K562 (cell line): ENCODE results near the gene IGFL1. TPM values are rescaled to one million over a fixed set of nuclear protein-coding genes. Genes with fewer than 3 reads are reported as not detected.

Source experiments
- CGGBP1 ChIP-seq: fragments of 250-450 bp; sonication (Bioruptor Pico); IDR thresholded peaks from 2 replicates; pipeline ENCODE4 v1.9.0; 2021; ENCODE audit warnings: mild to moderate bottlenecking
- FOXM1 ChIP-seq, 2 experiments: fragments of 450-650 bp in 1 of 2; sonication (generic) in 1 of 2; formaldehyde crosslinking in 1 of 2; IDR thresholded peaks; 2 replicates each; pipeline versions ENCODE4 v1.6.1 to v1.9.0; 2017 to 2022; ENCODE audit warnings: low read depth in 2 of 2, mild to moderate bottlenecking in 2 of 2, missing genetic modification reagents in 1 of 2, moderate library complexity in 1 of 2
- GTF2B ChIP-seq: IDR thresholded peaks from 2 replicates; pipeline ENCODE4 v1.6.1; 2011; ENCODE audit not compliant: insufficient read length; ENCODE audit errors: extremely low read depth
- HNRNPL ChIP-seq: fragments of 200-400 bp; formaldehyde crosslinking; IDR thresholded peaks from 2 replicates; pipeline ENCODE4 v1.6.1; 2017; ENCODE audit warnings: low read depth, mild to moderate bottlenecking, low read length
- HSF4 ChIP-seq: fragments of 250-450 bp; sonication (Bioruptor Pico); IDR thresholded peaks from 2 replicates; pipeline ENCODE4 v2.1.2; 2022; ENCODE audit warnings: mild to moderate bottlenecking, moderate library complexity, borderline replicate concordance
- IRF9 ChIP-seq: fragments of 450-650 bp; IDR thresholded peaks from 2 replicates; pipeline ENCODE4 v1.6.1; 2016; ENCODE audit warnings: missing biosample characterization, missing genetic modification characterization
- JUNB ChIP-seq: fragments of 450-650 bp; formaldehyde crosslinking; conservative IDR thresholded peaks from 2 replicates; pipeline ENCODE4 v1.4.0; 2020; ENCODE audit warnings: mild to moderate bottlenecking
- KHSRP ChIP-seq: fragments of 450-650 bp; IDR thresholded peaks from 2 replicates; pipeline ENCODE4 v1.6.1; 2017
- MAFG ChIP-seq: fragments of 450-650 bp; conservative IDR thresholded peaks from 2 replicates; pipeline ENCODE4 v1.6.1; 2016; ENCODE audit warnings: missing genetic modification characterization, missing compliant biosample characterization
- MNT ChIP-seq, 2 experiments: fragments of 450-650 bp; conservative IDR thresholded peaks; 2 replicates each; pipeline ENCODE4 v1.6.1; 2017; ENCODE audit warnings: mild to moderate bottlenecking in 2 of 2, moderate library complexity in 2 of 2
- NR2C2 ChIP-seq, 2 experiments: fragments of 200-800 bp in 1 of 2; sonication (Bioruptor generic) in 1 of 2; sonication (generic) in 1 of 2; formaldehyde crosslinking in 1 of 2; IDR thresholded peaks; 2 replicates each; pipeline versions ENCODE4 v1.6.1 to v1.8.0; 2016 to 2022; ENCODE audit warnings: mild to moderate bottlenecking in 1 of 2, missing compliant biosample characterization in 1 of 2, missing genetic modification characterization in 1 of 2, missing genetic modification reagents in 1 of 2
- OTX1 ChIP-seq: fragments of 450-650 bp; formaldehyde crosslinking; IDR thresholded peaks from 2 replicates; pipeline ENCODE4 v1.4.0; 2022; ENCODE audit warnings: mild to moderate bottlenecking
- PML ChIP-seq: IDR thresholded peaks from 2 replicates; pipeline ENCODE4 v1.6.1; 2012; ENCODE audit warnings: low read length, inconsistent platforms
- POLR2AphosphoS2 ChIP-seq: IDR thresholded peaks from 2 replicates; pipeline ENCODE4 v1.6.1; 2012; ENCODE audit warnings: low read length, improper control_type of control experiment
- RB1 ChIP-seq: fragments of 450-650 bp; IDR thresholded peaks from 2 replicates; pipeline ENCODE4 v1.6.1; 2017; ENCODE audit warnings: low read depth, mild to moderate bottlenecking
- RNF219 ChIP-seq: fragments of 250-450 bp; sonication (Bioruptor Pico); IDR thresholded peaks from 2 replicates; pipeline ENCODE4 v1.5.0; 2022; ENCODE audit warnings: mild to moderate bottlenecking
- SOX6 ChIP-seq: fragments of 450-650 bp; IDR thresholded peaks from 2 replicates; pipeline ENCODE4 v1.6.1; 2014; ENCODE audit warnings: mild to moderate bottlenecking
- SRF ChIP-seq, 2 experiments: fragments of 250-450, 450-650 bp in 1 of 2; sonication (Bioruptor Pico) in 1 of 2; sonication (generic) in 1 of 2; formaldehyde crosslinking; IDR thresholded peaks; 2 replicates each; pipeline versions ENCODE4 v1.5.0 to v1.5.1; 2020 to 2022; ENCODE audit warnings: mild to moderate bottlenecking in 1 of 2, missing genetic modification reagents in 1 of 2
- TAL1 ChIP-seq: fragments of 450-650 bp; IDR thresholded peaks from 2 replicates; pipeline ENCODE4 v1.6.1; 2016; ENCODE audit warnings: mild to moderate bottlenecking
- TCFL5 ChIP-seq: fragments of 250-450 bp; sonication (Bioruptor Pico); conservative IDR thresholded peaks from 2 replicates; pipeline ENCODE4 v1.6.1; 2021; ENCODE audit warnings: mild to moderate bottlenecking, moderate library complexity, matching md5 sums
- XRCC3 ChIP-seq: fragments of 450-650 bp; IDR thresholded peaks from 2 replicates; pipeline ENCODE4 v1.6.1; 2017; ENCODE audit warnings: mild to moderate bottlenecking, moderate library complexity
- ZBTB17 ChIP-seq: fragments of 450-650 bp; formaldehyde crosslinking; IDR thresholded peaks from 2 replicates; pipeline ENCODE4 v1.4.0; 2020; ENCODE audit warnings: mild to moderate bottlenecking
- ZNF121 ChIP-seq: sonication (generic); formaldehyde crosslinking; conservative IDR thresholded peaks from 2 replicates; pipeline ENCODE4 v1.8.0; 2022; ENCODE audit warnings: missing genetic modification reagents
- ZNF311 ChIP-seq: fragments of 250-450 bp; sonication (Bioruptor Pico); IDR thresholded peaks from 2 replicates; pipeline ENCODE4 v1.4.0; 2020; ENCODE audit warnings: mild to moderate bottlenecking, moderate library complexity
- ZNF551 ChIP-seq: fragments of 250-450 bp; sonication (Bioruptor Pico); IDR thresholded peaks from 2 replicates; pipeline ENCODE4 v1.5.0; 2021; ENCODE audit warnings: mild to moderate bottlenecking, moderate library complexity
- polyA plus RNA-seq, 8 experiments: library from polyadenylated mRNA; depleted of rRNA in 4 of 8; stranded (reverse) in 5 of 8; unstranded in 3 of 8; fragments of >200 nt; fragmentation: Nextera tagmentation in 2 of 8; fragmentation: Illumina TruSeq in 1 of 8; extraction: Ambion mirVana in 2 of 8; extraction: Trizol in 1 of 8; gene quantifications; 2 replicates each; pipeline versions ENCODE4 v1.2.1 to v1.2.3, GENCODE V29; 2011 to 2014; ENCODE audit warnings: inconsistent platforms in 1 of 8, missing spikeins in 1 of 8
- total RNA-seq, 7 experiments: library from RNA; depleted of rRNA in 6 of 7; stranded (reverse); fragments of >200 nt in 6 of 7; fragmentation: Illumina TruSeq in 2 of 7; extraction: Trizol in 2 of 7; gene quantifications; 2 replicates each; pipeline versions ENCODE4 v1.2.1 to v1.2.3, GENCODE V29; 2011 to 2021; ENCODE audit warnings: low replicate concordance in 1 of 7

IGFL1 gene
- total and polyA plus RNA-seq, 9 of the 15 experiments (the other 6 are each of a cell fraction or from before 2014, with no cell fraction given), result not detected

- TF ChIP-seq FOXM1 (IDR thresholded peaks at IDR 0.05; ENCODE audit: low read depth), result no peak
- TF ChIP-seq FOXM1 (CRISPR knock-in tag; IDR thresholded peaks at IDR 0.05; ENCODE audit: low read depth), result no peak
- TF ChIP-seq PML, result no peak
- TF ChIP-seq MAFG (tag), result no peak
- TF ChIP-seq JUNB, result no peak; the same call in none of the 2 replicates
- TF ChIP-seq IRF9 (tag), result no peak
- no peak for TF ChIP-seq HSF4
- TF ChIP-seq RB1, result no peak
- no peak for TF ChIP-seq NR2C2 (CRISPR knock-in tag; IDR thresholded peaks at IDR 0.05)
- no peak for TF ChIP-seq NR2C2 (tag; IDR thresholded peaks at IDR 0.05)
- no peak for TF ChIP-seq CGGBP1
- TF ChIP-seq GTF2B, result no peak
- TF ChIP-seq SOX6, result 0 out of 2 replicates have a peak, but pooled peaks have one; percentile 11
- TF ChIP-seq TCFL5 (CRISPR knock-in tag), result no peak
- no peak for TF ChIP-seq TAL1
- TF ChIP-seq MNT (conservative IDR thresholded peaks at IDR 0.05), result no peak
- no peak for TF ChIP-seq HNRNPL
- no peak for TF ChIP-seq POLR2AphosphoS2
- peak; percentile 84; the same call in 1 of the 2 replicates for TF ChIP-seq ZBTB17 (CRISPR knock-in tag)
- no peak for TF ChIP-seq XRCC3
- TF ChIP-seq OTX1, result peak; percentile 89
- no peak for TF ChIP-seq KHSRP
- no peak for TF ChIP-seq ZNF311
- TF ChIP-seq ZNF551 (CRISPR knock-in tag), result peak; percentile 18; the same call in 1 of the 2 replicates
- TF ChIP-seq SRF (CRISPR knock-in tag; IDR thresholded peaks at IDR 0.05), result no peak
- TF ChIP-seq ZNF121, result no peak
- TF ChIP-seq RNF219 (CRISPR knock-in tag), result peak; percentile 84
Measured at GRCh38 chr19:46195104-46195503, 34.4 kb upstream of the IGFL1 start (continued).
